HUES6 (cell line): ENCODE results near the gene SERTAD4.

Experiments
- H3K27ac ChIP-seq: 2 replicates; pipeline ENCODE4 v1.7.0; 2013; ENCODE audit warnings: low read depth, mild to moderate bottlenecking, low read length, inconsistent platforms
- H3K27me3 ChIP-seq: 2 replicates; pipeline ENCODE4 v1.6.1; 2013; ENCODE audit warnings: low read length; ENCODE audit not compliant: control insufficient read depth, insufficient read depth
- H3K36me3 ChIP-seq: 2 replicates; pipeline ENCODE4 v1.6.1; 2013; ENCODE audit warnings: low read length; ENCODE audit not compliant: control insufficient read depth, insufficient read depth
- H3K4me1 ChIP-seq: 2 replicates; pipeline ENCODE4 v1.6.1; 2013; ENCODE audit warnings: low read length; ENCODE audit not compliant: control insufficient read depth, insufficient read depth
- H3K4me3 ChIP-seq: 2 replicates; pipeline ENCODE4 v1.5.1; 2013; ENCODE audit warnings: low read depth, low read length
- H3K9ac ChIP-seq: one replicate; pipeline ENCODE4 v1.6.1; 2013; ENCODE audit warnings: mild to moderate bottlenecking, low read length
- H3K9me3 ChIP-seq: 2 replicates; pipeline ENCODE4 v1.6.1; 2013; ENCODE audit warnings: low read depth, low read length; ENCODE audit not compliant: control insufficient read depth, insufficient read depth

Gene SERTAD4

GRCh38 chr1:210233495-210234328, 1.1 kb downstream of the SERTAD4 start:
- Histone ChIP-seq H3K9me3 (no peaks in the 10 kb centered on the region), H3K36me3 (no peaks in the 10 kb centered on the region), H3K27me3 (peaks cover 52% of the 10 kb centered on the region), H3K4me1 (peaks cover 31% of the 10 kb centered on the region), H3K9ac (peak overlapping the region; percentile 88), H3K27ac (peak overlapping the region; percentile 51; the same call in 1 of the 2 replicates), H3K4me3 (peak overlapping the region; percentile 81)

GRCh38 chr1:210234329-210234757, 1.7 kb downstream of the SERTAD4 start:
- no peaks in the 10 kb centered on the region for H3K36me3 ChIP-seq
- H3K27ac ChIP-seq = no peak overlapping the region
- peaks cover 31% of the 10 kb centered on the region for H3K4me1 ChIP-seq
- H3K4me3 ChIP-seq = peak overlapping the region; percentile 81
- H3K9me3 ChIP-seq = no peaks in the 10 kb centered on the region
- peaks cover 52% of the 10 kb centered on the region for H3K27me3 ChIP-seq
- peak overlapping the region; percentile 88 for H3K9ac ChIP-seq

GRCh38 chr1:210235363-210236053, 2.9 kb downstream of the SERTAD4 start:
- no peak overlapping the region for H3K4me3 ChIP-seq
- H3K27ac ChIP-seq = no peak overlapping the region
- H3K36me3 ChIP-seq = no peaks in the 10 kb centered on the region
- H3K27me3 ChIP-seq = peaks cover 48% of the 10 kb centered on the region
- H3K9me3 ChIP-seq = no peaks in the 10 kb centered on the region
- no peak overlapping the region for H3K9ac ChIP-seq
- peaks cover 31% of the 10 kb centered on the region for H3K4me1 ChIP-seq

GRCh38 chr1:210236386-210236839, 3.8 kb downstream of the SERTAD4 start:
- Histone ChIP-seq H3K36me3 (no peaks in the 10 kb centered on the region), H3K9me3 (no peaks in the 10 kb centered on the region), H3K4me3 (no peak overlapping the region), H3K4me1 (peaks cover 31% of the 10 kb centered on the region), H3K27me3 (peaks cover 39% of the 10 kb centered on the region), H3K27ac (no peak overlapping the region), H3K9ac (no peak overlapping the region)

- H3K36me3 ChIP-seq = no peaks in the 10 kb centered on the region
- no peaks in the 10 kb centered on the region for H3K9me3 ChIP-seq
- H3K27me3 ChIP-seq = peaks cover 34% of the 10 kb centered on the region
- H3K4me1 ChIP-seq = peaks cover 27% of the 10 kb centered on the region
- no peak overlapping the region for H3K27ac ChIP-seq
- H3K9ac ChIP-seq = no peak overlapping the region
- no peak overlapping the region for H3K4me3 ChIP-seq
Measured at GRCh38 chr1:210236840-210237409, 4.3 kb downstream of the SERTAD4 start.

- H3K9me3 ChIP-seq = no peaks in the 10 kb centered on the region
- H3K36me3 ChIP-seq = no peaks in the 10 kb centered on the region
- H3K4me3 ChIP-seq = no peak overlapping the region
- H3K4me1 ChIP-seq = peaks cover 27% of the 10 kb centered on the region
- H3K27ac ChIP-seq = no peak overlapping the region
- H3K9ac ChIP-seq = no peak overlapping the region
- peaks cover 30% of the 10 kb centered on the region for H3K27me3 ChIP-seq
Measured at GRCh38 chr1:210237479-210237878, 4.9 kb downstream of the SERTAD4 start.

- peaks cover 27% of the 10 kb centered on the region for H3K27me3 ChIP-seq
- no peak overlapping the region for H3K9ac ChIP-seq
- peaks cover 27% of the 10 kb centered on the region for H3K4me1 ChIP-seq
- H3K36me3 ChIP-seq = no peaks in the 10 kb centered on the region
- no peak overlapping the region for H3K27ac ChIP-seq
- no peaks in the 10 kb centered on the region for H3K9me3 ChIP-seq
- H3K4me3 ChIP-seq = no peak overlapping the region
Measured at GRCh38 chr1:210237981-210238380, 5.4 kb downstream of the SERTAD4 start.

- Histone ChIP-seq H3K4me3 (no peak overlapping the region), H3K27ac (no peak overlapping the region), H3K4me1 (peaks cover 22% of the 10 kb centered on the region), H3K27me3 (peaks cover 12% of the 10 kb centered on the region), H3K36me3 (no peaks in the 10 kb centered on the region), H3K9me3 (no peaks in the 10 kb centered on the region), H3K9ac (no peak overlapping the region)
Measured at GRCh38 chr1:210239349-210240111, 6.9 kb downstream of the SERTAD4 start.

GRCh38 chr1:210241121-210241520, 8.5 kb downstream of the SERTAD4 start:
- Histone ChIP-seq H3K27me3 (no peaks in the 10 kb centered on the region), H3K27ac (no peak overlapping the region), H3K4me1 (peaks cover 18% of the 10 kb centered on the region), H3K9ac (no peak overlapping the region), H3K36me3 (no peaks in the 10 kb centered on the region), H3K4me3 (no peak overlapping the region), H3K9me3 (no peaks in the 10 kb centered on the region)

GRCh38 chr1:210244746-210245367, 12.3 kb downstream of the SERTAD4 start:
- Histone ChIP-seq H3K4me1 (no peaks in the 10 kb centered on the region), H3K9me3 (no peaks in the 10 kb centered on the region), H3K36me3 (no peaks in the 10 kb centered on the region), H3K27me3 (no peaks in the 10 kb centered on the region), H3K9ac (no peak overlapping the region), H3K4me3 (no peak overlapping the region), H3K27ac (no peak overlapping the region)
